HUES64 (cell line): ENCODE data around the gene DKK3.

ENCODE experiments used
- H3K27ac ChIP-seq: 2 replicates; pipeline ENCODE4 v1.7.0; 2013; ENCODE audit warnings: low read depth, low read length, inconsistent platforms
- H3K27me3 ChIP-seq: 2 replicates; pipeline ENCODE4 v1.6.1; 2013; ENCODE audit warnings: mild to moderate bottlenecking, low read length; ENCODE audit not compliant: insufficient read depth
- H3K36me3 ChIP-seq: 2 replicates; pipeline ENCODE4 v1.6.1; 2013; ENCODE audit warnings: mild to moderate bottlenecking, low read length; ENCODE audit not compliant: insufficient read depth
- H3K4me1 ChIP-seq: 2 replicates; pipeline ENCODE4 v1.6.1; 2013; ENCODE audit warnings: mild to moderate bottlenecking, low read length, moderate library complexity; ENCODE audit not compliant: insufficient read depth
- H3K4me3 ChIP-seq: 2 replicates; pipeline ENCODE4 v1.5.1; 2013; ENCODE audit warnings: mild to moderate bottlenecking, low read length, moderate library complexity
- H3K9ac ChIP-seq: 2 replicates; pipeline ENCODE4 v1.6.1; 2013; ENCODE audit warnings: mild to moderate bottlenecking, low read depth, low read length
- H3K9me3 ChIP-seq: 2 replicates; pipeline ENCODE4 v1.6.1; 2013; ENCODE audit warnings: low read depth, low read length; ENCODE audit not compliant: insufficient read depth
- WGBS: fragments of 150-250, 120-280 bp; methylation state at CpG from one replicate; pipeline ENCODE4 v1.1.7; 2013; ENCODE audit warnings: missing lambda C conversion rate; 5-methylcytosine and 5-hydroxymethylcytosine counted together

Gene DKK3

GRCh38 chr11:11998091-11998781 lies 10.2 kb downstream of the DKK3 start:
- Histone ChIP-seq H3K27ac (no peak overlapping the region), H3K9ac (no peak overlapping the region), H3K27me3 (no peaks in the 10 kb centered on the region), H3K4me3 (no peak overlapping the region), H3K4me1 (no peaks in the 10 kb centered on the region; the same call in 1 of the 2 replicates), H3K36me3 (peaks cover 43% of the 10 kb centered on the region), H3K9me3 (no peaks in the 10 kb centered on the region)
- 85% methylated on average over 8 of the region's 8 CpGs for WGBS

DNA sequence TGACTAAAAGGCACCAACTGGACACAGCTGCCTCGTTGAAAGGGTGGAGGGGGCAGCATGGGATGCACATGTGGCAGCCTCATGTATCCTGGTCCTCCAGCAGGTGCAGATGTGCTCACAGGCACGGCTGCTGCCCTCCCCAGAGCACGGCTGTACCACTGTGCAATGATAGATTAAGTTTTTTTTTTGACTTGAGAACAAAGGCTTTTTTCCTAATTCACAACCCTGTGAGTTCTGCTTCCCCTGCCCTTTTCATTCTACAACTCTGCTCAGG lies 11.4 kb downstream of the DKK3 start:
- Histone ChIP-seq H3K4me1 (peaks cover 6% of the 10 kb centered on the region; the same call in 1 of the 2 replicates), H3K9ac (no peak overlapping the region), H3K27ac (no peak overlapping the region), H3K36me3 (peaks cover 36% of the 10 kb centered on the region), H3K4me3 (no peak overlapping the region), H3K9me3 (no peaks in the 10 kb centered on the region), H3K27me3 (no peaks in the 10 kb centered on the region)
- 86% methylated on average over 3 of the region's 3 CpGs for WGBS

DNA sequence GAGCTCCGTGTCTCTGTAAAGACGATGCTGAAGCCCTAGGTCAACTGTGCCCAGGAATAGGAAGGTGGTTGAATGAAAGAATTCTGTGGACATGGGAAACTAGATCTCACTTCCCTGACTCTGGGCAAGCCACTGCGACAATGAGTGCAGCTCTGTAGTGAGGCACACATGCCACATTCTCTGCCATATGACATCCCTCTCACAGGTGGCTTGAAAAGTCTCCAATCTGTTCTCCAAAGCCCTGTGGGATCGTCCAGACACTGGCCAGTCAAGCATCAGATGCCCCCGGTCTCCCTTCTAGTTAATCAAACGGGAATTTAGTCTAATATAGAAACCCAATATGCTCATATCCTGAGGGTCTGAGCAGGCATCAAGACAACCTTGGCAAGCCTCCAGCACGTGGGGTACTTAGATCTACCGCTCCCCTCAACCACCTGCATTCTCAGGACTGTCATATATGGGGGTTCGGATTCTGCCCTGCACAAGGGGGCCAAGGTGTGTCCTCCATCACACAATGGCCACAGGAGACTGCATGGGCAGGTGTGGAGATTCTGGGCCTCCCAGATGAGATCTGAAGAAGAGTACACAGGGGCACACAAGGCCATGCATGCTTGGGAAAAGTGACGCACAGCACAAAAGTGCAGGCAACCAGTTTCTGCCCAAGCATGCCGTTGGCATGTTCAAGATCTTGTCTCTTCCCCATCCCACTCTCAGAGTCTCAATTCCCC lies 11.9 kb downstream of the DKK3 start:
- Histone ChIP-seq H3K9me3 (no peaks in the 10 kb centered on the region), H3K9ac (no peak overlapping the region), H3K27ac (no peak overlapping the region), H3K36me3 (peaks cover 31% of the 10 kb centered on the region), H3K27me3 (no peaks in the 10 kb centered on the region), H3K4me1 (peaks cover 6% of the 10 kb centered on the region; the same call in 1 of the 2 replicates), H3K4me3 (no peak overlapping the region)
- WGBS, result 94% methylated on average over 11 of the region's 11 CpGs

DNA sequence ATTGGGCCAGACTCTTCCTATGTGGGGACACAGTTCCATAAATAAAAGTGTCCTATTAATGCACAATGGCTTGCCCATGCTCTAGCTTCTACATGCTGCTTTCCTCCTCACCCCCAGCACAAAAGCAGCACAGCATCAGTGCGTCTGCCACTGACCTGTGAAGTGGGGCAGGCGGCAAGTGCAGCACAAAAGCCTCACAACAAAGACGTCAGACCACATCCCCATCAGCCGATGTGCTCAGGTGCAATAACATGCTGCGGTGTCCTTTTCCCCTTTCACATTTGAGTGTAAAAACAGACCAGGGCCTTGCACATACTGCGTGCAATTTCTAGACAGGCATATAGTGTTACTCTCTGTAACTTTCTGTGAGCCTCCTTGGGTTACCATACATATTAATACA lies 12.8 kb downstream of the DKK3 start:
- H3K27ac ChIP-seq, result no peak overlapping the region
- H3K4me3 ChIP-seq, result no peak overlapping the region
- WGBS, result 91% methylated on average over 6 of the region's 6 CpGs
- no peaks in the 10 kb centered on the region for H3K9me3 ChIP-seq
- H3K27me3 ChIP-seq, result no peaks in the 10 kb centered on the region
- peaks cover 6% of the 10 kb centered on the region; the same call in 1 of the 2 replicates for H3K4me1 ChIP-seq
- no peak overlapping the region for H3K9ac ChIP-seq
- peaks cover 22% of the 10 kb centered on the region for H3K36me3 ChIP-seq

DNA sequence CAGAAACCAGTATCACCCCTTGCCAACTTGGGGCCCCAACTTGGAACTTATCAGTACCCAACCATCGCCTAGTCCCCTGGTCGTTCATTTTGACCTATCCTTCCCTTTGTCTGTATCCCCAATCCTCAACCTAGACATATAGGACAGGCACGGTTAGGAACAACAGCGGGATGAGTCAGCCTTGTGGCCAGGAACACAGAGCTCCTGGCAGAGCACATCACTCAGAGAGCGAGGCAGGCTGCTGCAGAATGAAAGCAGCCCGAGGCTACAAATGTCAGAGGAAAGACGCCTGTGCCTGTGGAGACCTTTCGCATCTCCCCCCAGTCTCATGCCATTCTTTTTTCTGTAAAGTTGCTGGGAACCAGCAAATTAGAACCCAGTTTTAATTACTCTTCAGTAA lies 14.6 kb downstream of the DKK3 start:
- Histone ChIP-seq H3K4me3 (no peak overlapping the region), H3K4me1 (peaks cover 6% of the 10 kb centered on the region; the same call in 1 of the 2 replicates), H3K36me3 (peaks cover 22% of the 10 kb centered on the region), H3K27ac (no peak overlapping the region), H3K27me3 (no peaks in the 10 kb centered on the region), H3K9ac (no peak overlapping the region), H3K9me3 (no peaks in the 10 kb centered on the region)
- WGBS, result 47% methylated on average over 8 of the region's 8 CpGs

DNA sequence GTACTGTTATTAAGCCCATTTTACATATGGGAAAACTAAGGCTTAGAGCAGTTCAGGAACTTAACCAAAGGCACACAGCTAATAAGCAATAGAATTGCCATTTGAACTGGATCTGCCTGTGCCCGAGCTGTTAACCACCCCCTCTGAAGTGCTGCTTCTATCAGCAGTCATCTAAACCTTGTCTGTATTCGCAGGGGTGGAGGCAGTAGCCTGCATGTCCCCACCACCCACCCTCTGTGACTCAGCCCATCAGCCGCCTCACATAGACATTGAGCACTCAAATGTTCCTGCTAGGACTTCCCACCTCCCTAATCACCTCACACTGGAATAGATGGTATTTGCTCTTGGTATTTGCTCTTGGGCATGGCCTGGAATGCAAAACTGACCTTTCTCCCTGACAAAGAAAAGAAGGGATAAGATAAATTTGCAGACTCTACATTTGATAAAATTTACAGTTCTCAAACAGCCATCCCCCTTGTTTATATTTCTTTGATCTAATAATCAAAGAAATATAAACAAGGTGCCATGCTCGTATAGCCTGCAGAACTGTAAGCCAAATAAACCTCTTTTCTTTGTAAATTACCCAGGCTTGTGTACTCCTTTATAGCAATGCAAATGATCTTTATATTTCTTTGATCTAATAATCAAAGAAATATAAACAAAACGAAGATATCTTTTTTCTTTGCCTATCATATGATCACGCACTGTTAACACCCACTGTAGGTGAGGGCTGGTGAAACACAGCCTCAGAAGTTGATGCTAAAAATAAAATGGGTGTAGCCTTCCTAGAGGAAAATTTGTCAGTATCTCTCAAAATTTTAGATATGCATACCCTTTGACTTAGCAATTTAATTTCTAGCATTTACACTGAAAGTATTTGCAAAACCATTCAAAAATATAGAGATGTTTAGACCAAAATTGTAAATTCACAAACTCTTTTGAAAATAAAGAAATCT lies 15.9 kb downstream of the DKK3 start:
- no peaks in the 10 kb centered on the region for H3K9me3 ChIP-seq
- WGBS, result 67% methylated on average over 6 of the region's 6 CpGs
- H3K4me3 ChIP-seq, result no peak overlapping the region
- peaks cover 6% of the 10 kb centered on the region; the same call in 1 of the 2 replicates for H3K4me1 ChIP-seq
- no peaks in the 10 kb centered on the region for H3K27me3 ChIP-seq
- H3K27ac ChIP-seq, result no peak overlapping the region; the same call in 1 of the 2 replicates
- no peak overlapping the region for H3K9ac ChIP-seq
- H3K36me3 ChIP-seq, result peaks cover 14% of the 10 kb centered on the region; the same call in 1 of the 2 replicates

- H3K4me3 ChIP-seq, result no peak overlapping the region
- WGBS, result 94% methylated on average over 8 of the region's 8 CpGs
- no peak overlapping the region for H3K9ac ChIP-seq
- H3K27me3 ChIP-seq, result no peaks in the 10 kb centered on the region
- H3K9me3 ChIP-seq, result no peaks in the 10 kb centered on the region
- H3K4me1 ChIP-seq, result peaks cover 16% of the 10 kb centered on the region; the same call in 1 of the 2 replicates
- no peaks in the 10 kb centered on the region; the same call in 1 of the 2 replicates for H3K36me3 ChIP-seq
- no peak overlapping the region for H3K27ac ChIP-seq
Observed at GRCh38 chr11:11989774-11990744, 18.4 kb downstream of the DKK3 start.

- H3K9ac ChIP-seq, result no peak overlapping the region
- H3K4me1 ChIP-seq, result peaks cover 16% of the 10 kb centered on the region; the same call in 1 of the 2 replicates
- H3K27me3 ChIP-seq, result no peaks in the 10 kb centered on the region
- H3K36me3 ChIP-seq, result no peaks in the 10 kb centered on the region; the same call in 1 of the 2 replicates
- no peak overlapping the region for H3K27ac ChIP-seq
- no peak overlapping the region for H3K4me3 ChIP-seq
- WGBS, result 97% methylated on average over 4 of the region's 5 CpGs
- H3K9me3 ChIP-seq, result no peaks in the 10 kb centered on the region
Observed at GRCh38 chr11:11988681-11989261, 19.7 kb downstream of the DKK3 start.

DNA sequence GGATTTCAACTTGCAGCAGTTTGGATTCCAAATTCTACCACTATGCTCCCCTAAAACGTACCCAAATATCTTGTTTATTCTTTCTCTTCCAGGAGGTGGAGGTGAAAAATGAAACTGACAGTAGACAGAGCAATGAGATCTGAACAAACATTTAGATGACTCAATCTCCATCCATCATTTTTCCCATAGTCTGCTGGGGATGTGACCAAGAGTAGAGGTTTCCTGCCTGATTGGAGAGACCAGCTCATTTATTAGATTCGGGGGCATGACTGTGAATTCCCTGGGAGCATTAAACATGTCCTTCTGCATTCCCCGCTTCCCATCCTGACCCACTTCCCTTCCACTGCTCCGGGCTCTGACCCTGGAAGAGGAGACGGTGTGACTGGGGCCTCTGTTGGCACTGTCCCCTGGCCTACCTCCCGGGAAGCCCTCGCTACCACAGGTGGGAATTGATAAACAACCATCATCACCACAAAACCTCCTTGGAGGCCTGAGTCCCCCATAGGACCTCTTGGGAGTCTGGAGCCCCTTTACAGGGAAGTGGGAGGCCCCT lies 20.3 kb downstream of the DKK3 start:
- Histone ChIP-seq H3K27me3 (no peaks in the 10 kb centered on the region), H3K4me3 (no peak overlapping the region), H3K9ac (no peak overlapping the region), H3K9me3 (no peaks in the 10 kb centered on the region), H3K4me1 (peaks cover 16% of the 10 kb centered on the region; the same call in 1 of the 2 replicates), H3K27ac (no peak overlapping the region), H3K36me3 (no peaks in the 10 kb centered on the region; the same call in 1 of the 2 replicates)
- WGBS, result 86% methylated on average over 7 of the region's 7 CpGs
